Stimulated activated naive CD8-positive, alpha-beta T cell treated with anti-CD3 and anti-CD28 coated beads, Interleukin-15, amount 100 ng/mL, for 72 hours (primary cell): ENCODE results near the gene ATL3.
"Not testable (repeated sequence)": the region's sequence is repeated elsewhere in the genome, so short reads cannot be mapped to it uniquely, and the experiment has no call there.

Experiments used
- ATAC-seq: fragments of 150-1000 bp; cut with Tn5 transposase; 2 replicates; pipeline ENCODE4 v1.10.0; 2021; ENCODE audit warnings: mild to moderate bottlenecking, moderate library complexity
- DNase-seq, 2 donors: peaks; one replicate each; pipeline ENCODE4 v3.0.0; 2021 to 2022
- H3K27ac Mint-ChIP-seq, 2 donors: one replicate each; pipeline ENCODE4 v1.8.0; 2022; ENCODE audit warnings: mild to moderate bottlenecking in 2 of 2, mixed read lengths in 2 of 2, moderate library complexity in 2 of 2
- H3K27me3 Mint-ChIP-seq: one replicate; pipeline ENCODE4 v1.8.0; 2022; ENCODE audit warnings: mixed read lengths
- H3K4me1 Mint-ChIP-seq: one replicate; pipeline ENCODE4 v1.8.0; 2022; ENCODE audit warnings: mild to moderate bottlenecking, mixed read lengths
- H3K4me3 Mint-ChIP-seq, 2 donors: one replicate each; pipeline ENCODE4 v1.8.0; 2022; ENCODE audit warnings: mild to moderate bottlenecking in 2 of 2, mixed read lengths in 2 of 2, moderate library complexity in 1 of 2
- H3K9me3 Mint-ChIP-seq, 2 donors: one replicate each; pipeline ENCODE4 v1.8.0; 2022; ENCODE audit warnings: mixed read lengths in 2 of 2

Gene ATL3

DNA sequence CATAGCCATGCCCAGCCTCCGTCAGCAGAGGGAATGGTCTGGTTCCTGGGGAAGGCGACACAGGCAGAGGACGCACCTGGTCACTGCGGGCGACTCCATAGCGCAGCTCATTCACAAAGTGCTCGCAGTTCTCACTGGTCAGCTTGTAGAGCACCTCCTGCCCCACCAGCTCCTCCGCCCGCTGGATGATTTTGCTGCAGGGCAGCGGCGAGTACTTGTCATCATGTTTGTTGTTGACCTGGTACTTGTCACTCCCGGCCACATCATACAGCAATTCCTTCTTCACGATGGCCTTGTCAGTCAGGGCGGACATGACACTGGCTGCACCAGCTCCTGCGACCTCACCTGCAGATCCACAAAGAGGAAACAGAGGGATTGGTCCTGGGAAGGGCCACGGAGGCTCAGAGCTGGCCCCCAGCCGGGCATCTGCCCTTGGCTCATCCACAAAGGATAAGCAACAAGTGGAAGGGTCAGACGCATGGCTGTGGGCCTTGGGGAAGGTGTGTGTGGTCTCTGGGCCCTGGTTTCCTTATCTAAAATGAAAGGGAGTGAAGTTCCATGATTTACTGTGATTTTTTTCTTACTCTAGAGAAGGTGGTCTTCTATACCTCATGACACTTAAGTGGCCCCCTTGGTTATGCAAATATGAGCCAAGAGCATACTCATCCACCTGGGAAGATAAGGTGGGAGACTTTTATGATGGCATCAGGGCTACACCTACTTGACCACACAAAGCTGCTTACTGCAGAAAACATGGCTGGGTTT lies 81.0 kb downstream of the ATL3 start:
- no peaks in the 10 kb centered on the region for H3K9me3 Mint-ChIP-seq
- no peaks in the 10 kb centered on the region for H3K4me1 Mint-ChIP-seq
- H3K27me3 Mint-ChIP-seq: no peaks in the 10 kb centered on the region
- no peak overlapping the region for H3K27ac Mint-ChIP-seq
- ATAC-seq: no peak
- H3K4me3 Mint-ChIP-seq: no peak overlapping the region
- no peak for DNase-seq

DNA sequence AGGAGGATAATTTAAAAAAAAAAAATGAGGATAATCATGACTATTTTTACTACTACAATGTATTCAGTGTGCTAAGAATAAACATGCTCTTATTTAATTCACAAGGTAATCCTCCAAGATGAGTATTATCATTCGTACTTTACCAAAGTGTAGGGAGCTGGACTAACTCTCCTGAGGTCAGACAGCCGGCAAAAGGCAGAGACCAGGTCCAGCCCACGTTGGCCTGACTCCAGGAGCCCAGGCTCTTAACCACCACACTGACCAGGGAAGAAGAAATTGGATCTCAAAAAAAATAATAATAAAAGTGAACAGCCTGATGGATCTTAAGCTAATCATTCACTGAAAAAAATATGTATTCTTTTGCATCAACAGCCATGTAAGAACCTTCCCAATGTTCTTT lies 82.2 kb downstream of the ATL3 start:
- Mint-ChIP-seq H3K4me3 (no peak overlapping the region), H3K4me1 (no peaks in the 10 kb centered on the region), H3K27ac (no peak overlapping the region), H3K27me3 (no peaks in the 10 kb centered on the region), H3K9me3 (no peaks in the 10 kb centered on the region)
- no peak for DNase-seq
- ATAC-seq: no peak

DNA sequence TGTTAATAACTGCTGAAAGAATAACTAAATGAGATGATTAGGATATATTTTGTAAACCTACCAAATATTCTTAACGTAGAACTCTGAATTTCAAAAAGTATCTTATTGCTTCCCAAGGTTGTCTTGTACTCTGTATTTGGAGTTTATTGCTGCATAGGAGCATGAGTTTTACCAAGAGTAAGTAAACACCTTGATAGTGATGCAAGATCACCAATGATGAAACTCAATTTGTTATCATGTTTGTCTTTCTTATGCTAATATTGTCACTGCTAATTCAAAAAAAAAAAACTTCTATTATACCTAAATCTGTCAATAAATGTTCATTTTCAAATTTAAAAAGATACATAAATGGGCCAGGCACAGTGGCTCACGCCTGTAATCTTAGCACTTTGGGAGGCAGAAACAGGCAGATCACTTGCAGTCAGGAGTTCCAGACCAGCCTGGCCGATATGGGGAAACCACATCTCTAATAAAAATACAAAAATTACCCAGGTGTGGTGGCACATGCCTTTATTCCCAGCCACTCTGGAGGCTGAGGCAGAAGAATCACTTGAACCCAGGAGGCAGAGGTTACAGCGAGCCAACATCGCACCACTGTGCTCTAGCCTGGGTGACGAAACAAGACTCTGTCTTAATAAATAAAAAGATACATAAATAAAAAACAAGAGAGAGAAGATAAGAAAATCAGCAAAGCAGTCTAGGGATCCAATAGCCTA lies 84.6 kb downstream of the ATL3 start:
- H3K27me3 Mint-ChIP-seq: no peaks in the 10 kb centered on the region
- no peak overlapping the region for H3K27ac Mint-ChIP-seq
- no peak for ATAC-seq
- no peak for DNase-seq
- H3K9me3 Mint-ChIP-seq: peaks cover 6 to 8% of the 10 kb centered on the region in 2 donors
- no peak overlapping the region for H3K4me3 Mint-ChIP-seq
- H3K4me1 Mint-ChIP-seq: peaks cover 15% of the 10 kb centered on the region

DNA sequence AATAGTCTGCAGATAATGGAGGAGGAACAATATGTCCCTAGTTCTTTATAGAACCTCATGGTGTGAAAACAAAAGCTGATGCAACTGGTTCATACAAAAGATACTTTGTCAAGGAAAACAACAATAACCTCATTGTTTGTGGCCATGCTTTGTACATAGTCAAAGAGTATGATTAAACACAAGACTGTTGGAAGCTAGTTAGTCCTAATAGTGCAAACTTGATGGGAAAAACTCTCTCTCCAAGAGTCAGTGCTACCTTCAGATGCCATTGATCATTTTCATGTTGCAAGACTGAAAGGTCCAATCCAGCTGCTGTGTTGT lies 87.9 kb downstream of the ATL3 start:
- Mint-ChIP-seq H3K4me3 (no peak overlapping the region), H3K4me1 (peaks cover 16% of the 10 kb centered on the region), H3K27me3 (no peaks in the 10 kb centered on the region), H3K27ac (no peak overlapping the region), H3K9me3 (peaks cover 9 to 20% of the 10 kb centered on the region in 2 donors)
- DNase-seq: no peak
- ATAC-seq: no peak

DNA sequence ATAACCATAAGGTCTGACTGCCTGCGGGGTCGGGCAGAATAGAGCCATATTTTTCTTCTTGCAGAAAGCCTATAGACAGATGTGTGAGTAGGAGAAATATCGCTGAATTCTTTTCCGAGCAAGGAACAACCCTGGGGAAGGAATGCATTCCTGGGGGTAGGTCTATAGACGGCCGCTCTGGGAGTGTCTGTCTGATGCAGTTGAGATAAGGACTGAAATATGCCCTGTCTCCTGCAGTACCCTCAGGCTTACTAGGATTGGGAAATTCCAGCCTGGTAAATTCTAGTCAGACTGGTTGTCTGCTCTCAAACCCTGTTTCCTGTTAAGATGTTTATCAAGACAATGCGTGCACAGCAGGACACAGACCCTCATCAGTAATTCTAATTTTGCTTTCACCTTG lies 90.0 kb downstream of the ATL3 start:
- H3K4me3 Mint-ChIP-seq, DNase-seq, ATAC-seq, H3K27me3 Mint-ChIP-seq, H3K27ac Mint-ChIP-seq: not testable (repeated sequence)
- Mint-ChIP-seq H3K4me1 (peaks cover 16% of the 10 kb centered on the region), H3K9me3 (peaks cover 9 to 20% of the 10 kb centered on the region in 2 donors)

DNA sequence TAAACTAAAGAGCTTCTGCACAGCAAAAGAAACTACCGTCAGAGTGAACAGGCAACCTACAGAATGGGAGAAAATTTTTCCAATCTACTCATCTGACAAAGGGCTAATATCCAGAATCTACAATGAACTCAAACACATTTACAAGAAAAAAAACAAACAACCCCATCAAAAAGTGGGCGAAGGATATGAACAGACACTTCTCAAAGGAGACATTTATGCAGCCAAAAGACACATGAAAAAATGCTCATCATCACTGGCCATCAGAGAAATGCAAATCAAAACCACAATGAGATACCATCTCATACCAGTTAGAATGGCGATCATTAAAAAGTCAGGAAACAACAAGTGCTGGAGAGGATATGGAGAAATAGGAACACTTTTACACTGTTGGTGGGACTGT lies 92.3 kb downstream of the ATL3 start:
- Mint-ChIP-seq H3K9me3 (peaks cover 9 to 24% of the 10 kb centered on the region in 2 donors), H3K4me1 (peaks cover 39% of the 10 kb centered on the region)
- H3K4me3 Mint-ChIP-seq, H3K27ac Mint-ChIP-seq, H3K27me3 Mint-ChIP-seq, ATAC-seq, DNase-seq: not testable (repeated sequence)

DNA sequence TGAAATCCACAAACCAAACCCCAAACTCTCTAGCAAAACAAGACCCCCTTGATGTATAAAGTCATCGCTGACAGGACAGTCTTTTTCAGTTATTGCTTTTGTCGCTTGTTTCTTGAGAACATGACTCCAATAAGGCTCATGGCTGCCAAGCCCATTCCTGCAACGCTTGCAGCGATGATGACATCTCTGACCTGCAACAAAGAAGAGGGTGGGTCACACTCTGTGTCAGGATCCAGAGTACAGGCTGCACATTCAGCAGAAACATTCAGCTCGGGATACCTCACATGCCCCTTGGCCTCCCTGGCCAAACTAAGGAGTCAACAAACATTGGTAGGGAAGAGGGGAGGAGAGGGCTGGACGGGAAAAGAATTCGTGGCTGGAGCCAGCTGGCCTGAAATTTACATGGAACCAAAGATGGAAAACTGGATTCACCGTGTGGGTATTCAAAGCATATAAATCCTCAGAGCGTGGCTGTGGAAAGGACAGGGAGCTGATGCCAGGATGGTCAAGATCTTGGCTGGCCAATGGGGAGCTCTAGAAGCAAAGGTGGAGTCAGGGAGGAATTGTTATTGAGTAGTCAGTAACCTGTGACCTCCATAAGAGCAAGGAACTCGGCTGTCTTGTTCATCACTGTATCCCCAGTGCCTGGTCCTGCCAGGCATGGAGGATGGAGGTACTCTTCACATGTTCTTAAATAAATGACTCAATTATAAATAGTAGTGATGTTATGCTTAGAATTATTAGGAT lies 96.1 kb downstream of the ATL3 start:
- H3K4me1 Mint-ChIP-seq: peaks cover 41% of the 10 kb centered on the region
- H3K27ac Mint-ChIP-seq: peak overlapping the region; percentile 56 to 90
- H3K9me3 Mint-ChIP-seq: peaks cover 0 to 5% of the 10 kb centered on the region in 2 donors
- H3K4me3 Mint-ChIP-seq: peak overlapping the region; percentile 80 to 86
- DNase-seq (no peak), ATAC-seq (no peak)
- no peaks in the 10 kb centered on the region for H3K27me3 Mint-ChIP-seq
